A673 (cell line): ENCODE measurements around the gene PMM2. TPM values are rescaled to one million over a fixed set of nuclear protein-coding genes. Genes with fewer than 3 reads are reported as not detected.
"Not testable (repeated sequence)": the region's sequence is repeated elsewhere in the genome, so short reads cannot be mapped to it uniquely, and the experiment has no call there.

Experiments
- BruUV-seq: library from RNA; stranded (reverse); fragments of 400-500 nt; replicated peaks from 2 replicates; lab custom pipeline; 2021; lab: Mats Ljungman, UMichigan
- CTCF ChIA-PET: fragments of 300-600 bp; sonication (Branson Sonifier 250); formaldehyde crosslinking; loops from one replicate; lab custom pipeline; 2022; ENCODE audit warnings: antibody characterized with exemption; lab: Charles Lee
- POLR2A ChIA-PET: fragments of 300-600 bp; sonication (Branson Sonifier 250); formaldehyde crosslinking; loops from one replicate; lab custom pipeline; 2022; ENCODE audit warnings: antibody characterized with exemption; ENCODE audit not compliant: low non-redundant PET; lab: Charles Lee
- DNase-seq: peaks from one replicate; pipeline ENCODE4 v3.0.0-alpha.2; 2015; ENCODE audit warnings: low spot score
- H3K27ac ChIP-seq: fragments of 200-600 bp; sonication (generic); 2 replicates; pipeline ENCODE4 v1.5.1; 2016; ENCODE audit warnings: mixed run types, low read depth, mild to moderate bottlenecking, mixed read lengths, antibody characterized with exemption, low read length; ENCODE audit not compliant: poor library complexity, severe bottlenecking
- H3K27me3 ChIP-seq: fragments of 200-600 bp; sonication (generic); replicated peaks from 2 replicates; pipeline ENCODE4 v1.6.1; 2017; ENCODE audit warnings: mixed run types, low read depth, mild to moderate bottlenecking, mixed read lengths, antibody characterized with exemption, low read length; ENCODE audit not compliant: insufficient read depth, poor library complexity
- H3K36me3 ChIP-seq: fragments of 200-600 bp; sonication (generic); 2 replicates; pipeline ENCODE4 v1.6.1; 2016; ENCODE audit warnings: mixed run types, mild to moderate bottlenecking, mixed read lengths, antibody characterized with exemption, low read length; ENCODE audit not compliant: insufficient read depth, poor library complexity, severe bottlenecking
- H3K4me1 ChIP-seq: fragments of 200-600 bp; sonication (generic); 2 replicates; pipeline ENCODE4 v1.6.1; 2017; ENCODE audit warnings: mixed run types, mild to moderate bottlenecking, mixed read lengths, antibody characterized with exemption, low read length; ENCODE audit not compliant: insufficient read depth, poor library complexity, severe bottlenecking
- H3K4me3 ChIP-seq: fragments of 200-600 bp; sonication (generic); 2 replicates; pipeline ENCODE4 v1.5.1; 2016; ENCODE audit warnings: low read depth, mixed run types, mild to moderate bottlenecking, mixed read lengths, low read length; ENCODE audit not compliant: poor library complexity, severe bottlenecking
- H3K9me3 ChIP-seq: fragments of 200-600 bp; sonication (generic); 2 replicates; pipeline ENCODE4 v1.6.1; 2016; ENCODE audit warnings: mixed run types, low read depth, mild to moderate bottlenecking, mixed read lengths, antibody characterized with exemption, low read length; ENCODE audit not compliant: poor library complexity, severe bottlenecking
- EZH2 ChIP-seq: fragments of 200-600 bp; sonication (generic); IDR thresholded peaks from 2 replicates; pipeline ENCODE4 v1.6.1; 2017; ENCODE audit warnings: borderline replicate concordance, low read depth, mild to moderate bottlenecking, mixed read lengths, antibody characterized with exemption, low read length; ENCODE audit not compliant: poor library complexity, severe bottlenecking
- intact Hi-C: fragments of 100-400 bp; cut with micrococcal nuclease; formaldehyde crosslinking; loops from one replicate; pipeline ENCODE4 v1.10.0; 2022; ENCODE audit not compliant: unreplicated experiment
- total RNA-seq: library from RNA; stranded (reverse); gene quantifications from 2 replicates; pipeline ENCODE4 v1.2.3, GENCODE V29; 2021
- TF ChIP-seq, protein P1 (sequence below): fragments of 300-800, 200-600 bp; sonication (generic); conservative IDR thresholded peaks from 2 replicates; pipeline ENCODE4 v1.5.1; 2017; ENCODE audit warnings: low read depth, mild to moderate bottlenecking, antibody characterized with exemption, low read length, moderate library complexity, mixed read lengths

The PMM2 gene
- total RNA-seq, 1 experiment from 2014 or later, result 54.8 TPM

DNA sequence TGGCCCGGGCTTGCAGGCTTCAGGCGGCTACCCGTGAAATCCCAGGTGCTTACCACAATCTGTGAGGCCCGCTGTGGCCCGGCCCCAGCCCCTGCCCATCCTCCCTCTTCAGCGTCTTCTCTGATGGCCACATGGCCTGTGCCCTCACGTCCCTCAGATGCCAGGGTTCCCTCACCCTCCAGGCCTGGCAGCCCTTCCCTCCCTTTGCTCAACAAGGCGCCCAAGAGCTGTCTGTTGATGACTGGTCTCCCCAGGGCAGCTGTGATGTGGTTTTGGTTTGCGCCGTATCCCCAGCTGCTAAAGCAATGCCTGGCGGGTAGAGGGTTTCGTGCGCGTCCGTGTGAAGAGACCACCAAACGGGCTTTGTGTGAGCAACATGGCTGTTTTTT, 35.1 kb downstream of the PMM2 start:
- TF ChIP-seq, protein P1, sequence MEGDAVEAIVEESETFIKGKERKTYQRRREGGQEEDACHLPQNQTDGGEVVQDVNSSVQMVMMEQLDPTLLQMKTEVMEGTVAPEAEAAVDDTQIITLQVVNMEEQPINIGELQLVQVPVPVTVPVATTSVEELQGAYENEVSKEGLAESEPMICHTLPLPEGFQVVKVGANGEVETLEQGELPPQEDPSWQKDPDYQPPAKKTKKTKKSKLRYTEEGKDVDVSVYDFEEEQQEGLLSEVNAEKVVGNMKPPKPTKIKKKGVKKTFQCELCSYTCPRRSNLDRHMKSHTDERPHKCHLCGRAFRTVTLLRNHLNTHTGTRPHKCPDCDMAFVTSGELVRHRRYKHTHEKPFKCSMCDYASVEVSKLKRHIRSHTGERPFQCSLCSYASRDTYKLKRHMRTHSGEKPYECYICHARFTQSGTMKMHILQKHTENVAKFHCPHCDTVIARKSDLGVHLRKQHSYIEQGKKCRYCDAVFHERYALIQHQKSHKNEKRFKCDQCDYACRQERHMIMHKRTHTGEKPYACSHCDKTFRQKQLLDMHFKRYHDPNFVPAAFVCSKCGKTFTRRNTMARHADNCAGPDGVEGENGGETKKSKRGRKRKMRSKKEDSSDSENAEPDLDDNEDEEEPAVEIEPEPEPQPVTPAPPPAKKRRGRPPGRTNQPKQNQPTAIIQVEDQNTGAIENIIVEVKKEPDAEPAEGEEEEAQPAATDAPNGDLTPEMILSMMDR, result no peak
- TF ChIP-seq EZH2, result no peak
- H3K27me3 ChIP-seq, result no peaks in the 10 kb centered on the region
- no peak overlapping the region for H3K4me3 ChIP-seq
- peak overlapping the region; percentile 23 for H3K27ac ChIP-seq
- H3K36me3 ChIP-seq, result peaks cover 9% of the 10 kb centered on the region
- no peak for DNase-seq
- no TSS peak for BruUV-seq
- no peaks in the 10 kb centered on the region for H3K9me3 ChIP-seq
- ChIA-PET CTCF (no interaction called here), POLR2A (no interaction called here)
- no peaks in the 10 kb centered on the region for H3K4me1 ChIP-seq
- intact Hi-C loops, result no loop called here

DNA sequence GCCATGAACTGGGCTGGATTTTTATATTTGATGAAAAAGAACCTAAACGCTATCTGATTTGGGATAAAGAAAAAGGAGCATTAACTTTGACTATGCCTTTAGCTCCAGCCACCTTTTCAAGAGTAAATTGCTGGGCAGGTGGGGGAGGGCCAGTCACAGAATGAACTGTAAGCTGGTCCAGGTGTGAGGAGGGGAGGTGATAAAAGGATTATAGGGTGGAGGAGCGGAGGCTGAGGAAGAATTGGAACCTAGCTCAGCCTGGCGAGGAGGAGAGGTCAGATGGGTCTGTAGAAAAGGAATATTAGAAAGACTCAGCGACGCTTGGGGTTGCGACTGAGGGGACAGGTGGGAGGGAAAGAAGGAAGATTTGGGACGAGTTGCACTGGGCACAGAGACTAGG, 39.2 kb downstream of the PMM2 start:
- CTCF ChIA-PET, H3K4me1 ChIP-seq, DNase-seq, POLR2A ChIA-PET, H3K9me3 ChIP-seq, H3K27ac ChIP-seq, H3K27me3 ChIP-seq, BruUV-seq, H3K36me3 ChIP-seq, H3K4me3 ChIP-seq, intact Hi-C loops: not testable (repeated sequence)

DNA sequence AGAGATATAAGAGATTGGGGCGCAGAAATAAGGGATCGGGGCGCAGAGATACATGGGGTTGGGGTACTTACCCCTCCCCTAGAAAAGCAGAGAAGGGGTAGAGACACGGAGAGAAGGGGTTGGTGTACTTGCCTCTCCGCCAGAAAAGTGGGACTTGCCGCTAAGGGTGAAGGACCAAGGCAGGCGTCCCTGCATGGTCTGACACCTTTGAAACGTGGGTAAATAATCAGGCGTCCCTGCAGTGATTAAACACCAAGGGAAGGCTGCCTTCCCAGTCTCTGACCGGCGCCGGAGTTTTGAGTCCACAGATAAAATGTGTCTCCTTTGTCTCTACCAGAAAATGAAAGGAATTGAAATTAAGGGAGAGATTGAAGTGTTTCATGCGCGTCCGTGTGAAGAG, 40.0 kb downstream of the PMM2 start:
- CTCF ChIA-PET, H3K36me3 ChIP-seq, DNase-seq, POLR2A ChIA-PET, H3K4me1 ChIP-seq, H3K27me3 ChIP-seq, H3K27ac ChIP-seq, H3K9me3 ChIP-seq, H3K4me3 ChIP-seq, BruUV-seq, intact Hi-C loops: not testable (repeated sequence)

DNA sequence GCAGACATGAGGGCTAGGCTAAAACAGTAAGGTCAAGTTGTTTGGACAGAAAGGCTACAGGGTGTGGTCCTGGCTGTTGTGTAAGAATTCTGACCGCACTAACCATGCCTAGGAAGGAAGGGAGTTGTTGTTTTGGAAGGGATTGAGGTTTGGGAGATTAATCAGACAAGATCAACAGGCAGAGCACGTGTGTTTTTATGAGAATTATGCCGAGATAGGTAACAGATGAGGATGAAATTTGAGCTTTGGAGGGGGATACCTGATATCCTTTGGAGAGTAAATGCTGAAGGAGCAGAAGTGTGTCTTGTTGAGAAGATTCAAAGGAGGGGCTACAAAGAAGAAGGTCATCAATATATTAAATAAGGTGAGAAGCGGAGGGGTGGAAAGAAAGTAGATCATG, 44.4 kb downstream of the PMM2 start:
- intact Hi-C loops, H3K27ac ChIP-seq, H3K27me3 ChIP-seq, H3K4me3 ChIP-seq, H3K9me3 ChIP-seq, DNase-seq, POLR2A ChIA-PET, CTCF ChIA-PET, H3K4me1 ChIP-seq, H3K36me3 ChIP-seq, BruUV-seq: not testable (repeated sequence)

DNA sequence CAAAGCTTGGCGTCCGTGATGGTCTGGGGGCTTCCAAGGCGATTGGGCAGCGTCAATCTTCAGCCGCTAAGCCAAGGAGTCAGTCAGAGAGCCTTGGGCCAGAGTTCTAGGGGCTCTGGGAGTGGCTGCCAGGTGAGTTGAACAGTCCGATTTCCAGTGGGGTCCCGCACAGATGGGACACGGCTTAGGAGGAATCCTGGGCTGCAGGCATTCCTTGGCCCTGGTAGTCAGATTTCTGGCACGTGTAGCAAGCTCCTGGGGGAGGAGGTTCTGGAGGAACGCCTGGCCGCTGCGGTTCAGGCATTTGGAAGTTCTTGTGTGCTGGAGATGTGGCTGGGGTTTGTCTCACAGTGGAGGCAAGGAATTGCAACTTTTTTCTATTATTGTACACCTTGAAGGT, 45.7 kb downstream of the PMM2 start:
- H3K4me1 ChIP-seq, H3K4me3 ChIP-seq, BruUV-seq, intact Hi-C loops, H3K27ac ChIP-seq, DNase-seq, H3K9me3 ChIP-seq, CTCF ChIA-PET, H3K27me3 ChIP-seq, H3K36me3 ChIP-seq, POLR2A ChIA-PET: not testable (repeated sequence)
